SU-DHL-6 (cell line): ENCODE measurements around the gene PPP2R3C.

Experiments
- H2AFZ ChIP-seq: fragments of 200-600 bp; sonication (generic); 2 replicates; pipeline ENCODE4 v1.6.1; 2014; ENCODE audit warnings: low read depth, mild to moderate bottlenecking, moderate library complexity, mixed read lengths, antibody characterized with exemption, low read length; ENCODE audit not compliant: severe bottlenecking
- H3F3A ChIP-seq: fragments of 200-600 bp; shearing (Covaris generic); 2 replicates; pipeline ENCODE4 v1.6.0; 2016; ENCODE audit warnings: antibody characterized with exemption, mild to moderate bottlenecking; ENCODE audit not compliant: insufficient read depth
- H3K27ac ChIP-seq: fragments of 200-600 bp; sonication (generic); 2 replicates; pipeline ENCODE4 v1.5.1; 2016; ENCODE audit warnings: low read depth, mild to moderate bottlenecking, low read length, moderate library complexity, mixed read lengths
- H3K27me3 ChIP-seq: fragments of 200-600 bp; sonication (generic), shearing (Covaris generic); 2 replicates; pipeline ENCODE4 v1.6.0; 2014; ENCODE audit warnings: mild to moderate bottlenecking, low read length
- H3K36me3 ChIP-seq: fragments of 200-600 bp; sonication (generic); 2 replicates; pipeline ENCODE4 v1.6.1; 2014; ENCODE audit warnings: mild to moderate bottlenecking, low read length, mixed read lengths
- H3K4me2 ChIP-seq: fragments of 300-600, 200-600 bp; shearing (Covaris generic), sonication (generic); 2 replicates; pipeline ENCODE4 v1.6.0; 2014; ENCODE audit warnings: low read length, low read depth, mild to moderate bottlenecking; ENCODE audit not compliant: poor library complexity, severe bottlenecking
- H3K4me3 ChIP-seq: fragments of 200-600 bp; sonication (generic); 2 replicates; pipeline ENCODE4 v1.5.1; 2014; ENCODE audit warnings: antibody characterized with exemption, low read length, mild to moderate bottlenecking, mixed read lengths; ENCODE audit not compliant: insufficient read depth, poor library complexity, severe bottlenecking
- H3K79me2 ChIP-seq: fragments of 200-600 bp; sonication (generic); 2 replicates; pipeline ENCODE4 v1.6.1; 2014; ENCODE audit warnings: mild to moderate bottlenecking, low read length, moderate library complexity; ENCODE audit not compliant: insufficient read depth
- H3K9ac ChIP-seq: fragments of 200-600 bp; sonication (generic); 2 replicates; pipeline ENCODE4 v1.7.0; 2014; ENCODE audit warnings: mild to moderate bottlenecking, low read length
- H3K9me2 ChIP-seq: fragments of 200-600 bp; sonication (generic); replicated peaks from 2 replicates; pipeline ENCODE4 v1.6.1; 2014; ENCODE audit warnings: low read length; ENCODE audit not compliant: insufficient read depth
- H3K9me3 ChIP-seq: fragments of 200-600 bp; sonication (generic); 2 replicates; pipeline ENCODE4 v1.6.1; 2014; ENCODE audit warnings: low read length, mixed read lengths; ENCODE audit not compliant: insufficient read depth
- H4K20me1 ChIP-seq: fragments of 200-600 bp; sonication (generic); 2 replicates; pipeline ENCODE4 v1.6.1; 2014; ENCODE audit warnings: low read depth, mild to moderate bottlenecking, antibody characterized with exemption, low read length, moderate library complexity, mixed read lengths
- CTCF ChIP-seq: fragments of 200-600 bp; sonication (generic); IDR thresholded peaks from one replicate; pipeline ENCODE4 v1.5.1; 2017; ENCODE audit warnings: antibody characterized with exemption, mild to moderate bottlenecking, low read length, moderate library complexity; ENCODE audit not compliant: insufficient read depth, poor library complexity, severe bottlenecking
- EZH2phosphoT487 ChIP-seq: fragments of 200-600 bp; sonication (generic), shearing (Covaris generic); conservative IDR thresholded peaks from 2 replicates; pipeline ENCODE4 v1.6.1; 2018; ENCODE audit warnings: mild to moderate bottlenecking, antibody characterized with exemption, low read length, moderate library complexity, mixed read lengths

The PPP2R3C gene

GRCh38 chr14:35046751-35047536 lies 74.8 kb downstream of the PPP2R3C start:
- Histone ChIP-seq H2AFZ (peak overlapping the region; percentile 92), H3K9ac (peak overlapping the region; percentile 70), H3K4me3 (peak overlapping the region; percentile 81), H3K9me2 (no peaks in the 10 kb centered on the region), H3K79me2 (no peaks in the 10 kb centered on the region; the same call in 1 of the 2 replicates), H3K36me3 (no peaks in the 10 kb centered on the region), H3K9me3 (no peaks in the 10 kb centered on the region), H3K27me3 (no peaks in the 10 kb centered on the region), H3K4me2 (peak overlapping the region; percentile 93), H3K27ac (peak overlapping the region; percentile 76), H3F3A (peaks cover 22% of the 10 kb centered on the region), H4K20me1 (no peaks in the 10 kb centered on the region)
- TF ChIP-seq EZH2phosphoT487, result no peak
- TF ChIP-seq CTCF, result no peak

- Histone ChIP-seq H3K36me3 (no peaks in the 10 kb centered on the region), H3K79me2 (no peaks in the 10 kb centered on the region; the same call in 1 of the 2 replicates), H3K9me3 (no peaks in the 10 kb centered on the region), H2AFZ (peak within 1 kb of the TSS; percentile 96), H3K4me2 (peak within 1 kb of the TSS; percentile 93), H4K20me1 (no peaks in the 10 kb centered on the region), H3K27ac (peak within 1 kb of the TSS; percentile 82), H3K4me3 (peak within 1 kb of the TSS; percentile 81), H3F3A (peaks cover 22% of the 10 kb centered on the region), H3K9ac (peak within 1 kb of the TSS; percentile 70), H3K27me3 (no peaks in the 10 kb centered on the region), H3K9me2 (no peaks in the 10 kb centered on the region)
- TF ChIP-seq CTCF (no peak), EZH2phosphoT487 (no peak)
These were observed 75.6 kb downstream of the PPP2R3C start, which contains the start of gene FAM177A1 for GRCh38 chr14:35046048-35046750. Gene FAM177A1 (plus strand): TSS chr14:35046272. CDS start chr14:35046464, 192 bp downstream.

- H3K9me3 ChIP-seq, result no peaks in the 10 kb centered on the region
- no peaks in the 10 kb centered on the region for H3K36me3 ChIP-seq
- H3K79me2 ChIP-seq, result no peaks in the 10 kb centered on the region; the same call in 1 of the 2 replicates
- H3K4me2 ChIP-seq, result peak overlapping the region; percentile 93
- peaks cover 22% of the 10 kb centered on the region for H3F3A ChIP-seq
- peak overlapping the region; percentile 70 for H3K9ac ChIP-seq
- peak overlapping the region; percentile 82 for H3K27ac ChIP-seq
- peak overlapping the region; percentile 96 for H2AFZ ChIP-seq
- TF ChIP-seq CTCF (no peak), EZH2phosphoT487 (no peak)
- no peaks in the 10 kb centered on the region for H3K9me2 ChIP-seq
- H4K20me1 ChIP-seq, result no peaks in the 10 kb centered on the region
- no peaks in the 10 kb centered on the region for H3K27me3 ChIP-seq
- peak overlapping the region; percentile 81 for H3K4me3 ChIP-seq
These were observed 76.1 kb downstream of the PPP2R3C start for GRCh38 chr14:35045798-35046047.
